Pancreas (tissue), 10 donors: ENCODE measurements around the gene COG4. TPM values are rescaled to one million over a fixed set of nuclear protein-coding genes. Genes with fewer than 3 reads are reported as not detected.

Experiments
- ATAC-seq, 4 donors: fragments of 200-7000 bp; cut with Tn5 transposase; one replicate each; pipeline versions ENCODE4 v1.8.0 to v1.9.1; 2020; ENCODE audit warnings: mild to moderate bottlenecking in 4 of 4, moderate library complexity in 4 of 4
- DNase-seq, 6 donors: peaks; one replicate each; pipeline ENCODE4 v3.0.0-alpha.2; 2020
- FAIRE-seq: peaks from 2 replicates; lab custom pipeline; 2012; peaks lifted over from hg19 to GRCh38; lab: Jason Lieb, UNC
- H3K27ac ChIP-seq, 4 donors: fragments of 200-600 bp; sonication (generic); 1 replicate in 3 of 4; 2 replicates in 1 of 4; pipeline versions ENCODE4 v1.5.0 to v1.8.0; 2020
- H3K27me3 ChIP-seq, 4 donors: fragments of 200-600 bp; one replicate each; pipeline ENCODE4 v1.8.0; 2021
- H3K36me3 ChIP-seq, 3 donors: fragments of 200-600 bp; sonication (generic) in 1 of 3; one replicate each; pipeline versions ENCODE4 v1.5.0 to v1.8.0; 2020 to 2021
- H3K4me1 ChIP-seq, 3 donors: fragments of 200-600 bp; one replicate each; pipeline ENCODE4 v1.8.0; 2021
- H3K4me3 ChIP-seq, 4 donors: fragments of 200-600 bp; sonication (generic) in 2 of 4; one replicate each; pipeline versions ENCODE4 v1.5.0 to v1.8.0; 2020 to 2021
- H3K9me3 ChIP-seq, 4 donors: fragments of 200-600 bp; one replicate each; pipeline ENCODE4 v1.8.0; 2021
- CTCF ChIP-seq, 4 donors: fragments of 200-600 bp; sonication (generic) in 3 of 4; IDR thresholded peaks; one replicate each; pipeline versions ENCODE4 v1.5.0 to v1.8.0; 2021; ENCODE audit warnings: antibody characterized with exemption in 4 of 4
- WGBS, 2 donors: extraction: QIAGEN DNeasy Blood & Tissue Kit; methylation state at CpG; one replicate each; pipeline ENCODE4 v1.1.7; 2013; 5-methylcytosine and 5-hydroxymethylcytosine counted together
- intact Hi-C, 3 donors: fragments of 100-400 bp; cut with DNase I; formaldehyde crosslinking; loops; one replicate each; pipeline versions ENCODE4 v1.11.1 to v1.14.2; 2022
- polyA plus RNA-seq, 2 donors: library from polyadenylated mRNA; stranded (reverse); fragments of 200-250 nt; gene quantifications; one replicate each; pipeline ENCODE4 v1.2.3, GENCODE V29; 2013
- total RNA-seq, 6 donors: library from RNA; stranded (reverse); fragmentation: NEBNext Ultra II Directional in 4 of 6; extraction: Animal tissue kit (Norgen Biotek cat#: 25700) in 4 of 6; gene quantifications; one replicate each; pipeline versions ENCODE4 v1.2.1 to v1.2.4, GENCODE V29; 2021 to 2023
- donor health status: healthy with polysubstance abuse.
- donor health status: DM: no; HTN: no; CAD: no; lungs with moderate emphysema.
- donor health status: DM: no; HTN: no; CAD: no.
- donor health status: control.
- donor health status: control.
- donor health status: Bipolar disorder and iron deficiency.
- donor health status: DM: yes; HTN: yes; CAD: no.
- donor health status: DM: no; HTN: no; CAD: no.
- donor health status: DM: no; HTN: no; CAD: no.
- donor health status: DM: yes; HTN: yes; CAD: no.

Gene COG4
- total and polyA plus RNA-seq, 8 donors, result 12.3 to 56.4 (median 19.3) TPM

GRCh38 chr16:70478169-70478568 lies 45.2 kb downstream of the COG4 start:
- peaks cover 0 to 23% (median 6%) of the 10 kb centered on the region in 3 donors for H3K36me3 ChIP-seq
- FAIRE-seq (no peak), ATAC-seq (no peak), DNase-seq (peak in 1 of 6 donors; percentile 53)
- intact Hi-C loops, result loop anchor here in 1 of 3 donors (10.0 kb wide), 1 partner anchor 83 kb away; no protein-coding TSS in a partner anchor
- H3K27me3 ChIP-seq, result no peaks in the 10 kb centered on the region
- 88 to 93% methylated on average over 8 of the region's 8 CpGs for WGBS, 2 donors
- no peak overlapping the region for H3K27ac ChIP-seq
- TF ChIP-seq CTCF (IDR thresholded peaks at IDR 0.05), result no peak
- H3K4me1 ChIP-seq, result peaks cover 0 to 3% (median 0%) of the 10 kb centered on the region in 3 donors
- H3K9me3 ChIP-seq, result no peaks in the 10 kb centered on the region
- no peak overlapping the region for H3K4me3 ChIP-seq

- 85 to 89% methylated on average over 13 of the region's 13 CpGs for WGBS, 2 donors
- Histone ChIP-seq H3K27ac (no peak overlapping the region), H3K9me3 (no peaks in the 10 kb centered on the region), H3K4me3 (no peak overlapping the region), H3K27me3 (no peaks in the 10 kb centered on the region), H3K4me1 (peaks cover 0 to 3% (median 0%) of the 10 kb centered on the region in 3 donors), H3K36me3 (peaks cover 0 to 27% (median 6%) of the 10 kb centered on the region in 3 donors)
- DNase-seq (peak in 1 of 6 donors; percentile 68), FAIRE-seq (no peak), ATAC-seq (peak in 3 of 4 donors; percentile 13 to 43 (median 27))
- TF ChIP-seq CTCF (IDR thresholded peaks at IDR 0.05), result no peak
- intact Hi-C loops, result loop anchor here in 1 of 3 donors (10.0 kb wide), 1 partner anchor 82 kb away; no protein-coding TSS in a partner anchor
Measured at GRCh38 chr16:70476272-70477020, 46.9 kb downstream of the COG4 start.

- no peak for TF ChIP-seq CTCF (IDR thresholded peaks at IDR 0.05)
- FAIRE-seq (no peak), DNase-seq (peak in 1 of 6 donors; percentile 63), ATAC-seq (no peak)
- Histone ChIP-seq H3K27ac (no peak overlapping the region), H3K9me3 (no peaks in the 10 kb centered on the region), H3K27me3 (no peaks in the 10 kb centered on the region), H3K4me1 (peaks cover 0 to 3% (median 0%) of the 10 kb centered on the region in 3 donors), H3K4me3 (no peak overlapping the region), H3K36me3 (peaks cover 0 to 18% (median 6%) of the 10 kb centered on the region in 3 donors)
- intact Hi-C loops, result loop anchor here in 1 of 3 donors (10.0 kb wide), 1 partner anchor 80 kb away; no protein-coding TSS in a partner anchor
- WGBS, 2 donors, result 94 to 95% methylated on average over 22 to 24 of the region's 24 CpGs
Measured at GRCh38 chr16:70475054-70475871, 48.1 kb downstream of the COG4 start.

- no peak for TF ChIP-seq CTCF (IDR thresholded peaks at IDR 0.05)
- Histone ChIP-seq H3K36me3 (peaks cover 0 to 14% (median 6%) of the 10 kb centered on the region in 3 donors), H3K4me1 (peaks cover 0 to 3% (median 0%) of the 10 kb centered on the region in 3 donors), H3K4me3 (no peak overlapping the region), H3K9me3 (no peaks in the 10 kb centered on the region), H3K27ac (no peak overlapping the region), H3K27me3 (no peaks in the 10 kb centered on the region)
- ATAC-seq (no peak), FAIRE-seq (no peak), DNase-seq (peak in 1 of 6 donors; percentile 68)
- 93 to 95% methylated on average over 18 to 22 of the region's 22 CpGs for WGBS, 2 donors
- intact Hi-C loops, result loop anchor here in 2 of 3 donors (5.0 to 10.0 kb wide), 2 partner anchors 77 to 80 kb away; no protein-coding TSS in a partner anchor
Measured at GRCh38 chr16:70474320-70475053, 48.9 kb downstream of the COG4 start.
